GM19025 (cell line): ENCODE data around the gene CD58.
"Not testable (repeated sequence)": the region's sequence is repeated elsewhere in the genome, so short reads cannot be mapped to it uniquely, and the experiment has no call there.

Source experiments
- ATAC-seq: cut with Tn5 transposase; IDR thresholded peaks from one replicate; pipeline ENCODE4 v1.9.1; 2021; ENCODE audit warnings: mild to moderate bottlenecking, low read depth, moderate library complexity; ENCODE audit not compliant: unreplicated experiment

Gene CD58

GRCh38 chr1:116572771-116573430 lies 2.1 kb upstream of the CD58 start:
- ATAC-seq: no peak

GRCh38 chr1:116572099-116572498 lies 1.3 kb upstream of the CD58 start:
- ATAC-seq: no peak

- ATAC-seq: no peak
These were observed 541 bp upstream of the CD58 start for GRCh38 chr1:116571215-116571919.

GRCh38 chr1:116569776-116570357 lies 959 bp downstream of the CD58 start:
- ATAC-seq: no peak

GRCh38 chr1:116569381-116569670 lies 1.5 kb downstream of the CD58 start:
- no peak for ATAC-seq

- ATAC-seq: no peak
These were observed 2.0 kb downstream of the CD58 start for GRCh38 chr1:116568662-116569380.

GRCh38 chr1:116567790-116568661 lies 2.8 kb downstream of the CD58 start:
- no peak for ATAC-seq

GRCh38 chr1:116565222-116565621 lies 5.6 kb downstream of the CD58 start:
- no peak for ATAC-seq

- ATAC-seq: no peak
These were observed 6.4 kb downstream of the CD58 start for GRCh38 chr1:116564426-116564825.

- not testable (repeated sequence) for ATAC-seq
These were observed 8.4 kb downstream of the CD58 start for GRCh38 chr1:116562465-116562864.

- ATAC-seq: no peak
These were observed 9.3 kb downstream of the CD58 start for GRCh38 chr1:116561563-116561962.

GRCh38 chr1:116560704-116561490 lies 9.9 kb downstream of the CD58 start:
- ATAC-seq: no peak

GRCh38 chr1:116559304-116559761 lies 11.5 kb downstream of the CD58 start:
- ATAC-seq: peak; percentile 33

GRCh38 chr1:116558571-116558970 lies 12.3 kb downstream of the CD58 start:
- ATAC-seq: no peak

GRCh38 chr1:116558140-116558549 lies 12.7 kb downstream of the CD58 start:
- peak; percentile 27 for ATAC-seq

GRCh38 chr1:116557323-116557878 lies 13.4 kb downstream of the CD58 start:
- ATAC-seq: no peak

- ATAC-seq: peak; percentile 47
These were observed 14.4 kb downstream of the CD58 start for GRCh38 chr1:116556289-116557006.

GRCh38 chr1:116554924-116555323 lies 15.9 kb downstream of the CD58 start:
- ATAC-seq: no peak
